ENCODE data around the gene BPHL. TPM values are rescaled to one million over a fixed set of nuclear protein-coding genes. Genes with fewer than 3 reads are reported as not detected.
A peak's percentile ranks its signal among the peaks of the same experiment; 100 is the strongest.

BPHL gene
- total RNA-seq (10 to 100 TPM in 4 of 6 donors, 1 to 10 TPM in 2; 9.0 to 20.7 (median 12.8) TPM), polyA plus RNA-seq (10 to 100 TPM; 19.5 to 22.1 TPM)

DNA sequence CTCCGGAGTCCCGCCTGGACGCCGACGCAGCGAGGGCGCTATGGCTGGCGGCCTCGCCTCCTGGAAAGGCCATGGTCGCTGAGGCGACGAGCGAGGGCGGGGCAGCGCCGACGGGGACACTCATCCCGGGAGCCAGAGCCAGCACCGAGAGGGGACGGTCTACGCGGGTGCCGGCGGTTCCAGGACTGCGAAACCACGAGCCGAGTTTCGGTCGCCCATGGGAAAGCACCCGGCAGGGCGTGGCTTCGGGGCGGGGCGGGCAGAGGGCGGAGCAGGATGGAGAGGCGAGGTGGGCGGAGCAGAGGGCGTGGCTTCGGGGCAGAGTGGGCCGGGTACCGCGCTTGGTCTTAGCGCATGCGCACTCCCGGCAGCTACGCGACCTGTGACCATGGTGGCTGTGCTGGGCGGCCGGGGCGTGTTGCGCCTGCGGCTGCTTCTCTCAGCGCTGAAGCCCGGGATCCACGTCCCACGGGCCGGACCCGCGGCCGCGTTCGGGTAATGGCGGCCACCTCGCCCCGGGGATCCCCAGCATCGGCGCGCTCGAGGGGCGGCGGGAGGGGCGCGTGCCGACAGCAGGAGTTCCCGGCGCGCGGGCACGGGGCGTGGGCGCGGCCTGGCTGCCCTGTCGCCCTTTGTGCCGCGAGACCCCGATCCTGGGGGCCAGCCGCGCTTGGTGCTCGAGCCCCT, at the start of gene BPHL:
BPHL (plus strand) TSS at position 359 of the 687 bp plus-strand sequence; CDS start at position 389, 30 bp downstream.
- Histone ChIP-seq H3K9me3 (no peaks in the 10 kb centered on the region), H3K27ac (peak within 1 kb of the TSS; percentile 78 to 95 (median 86)), H3K4me1 (peaks cover 0 to 14% (median 10%) of the 10 kb centered on the region in 3 donors), H3K36me3 (peaks cover 0 to 7% (median 3%) of the 10 kb centered on the region in 3 donors), H3K27me3 (no peaks in the 10 kb centered on the region), H3K4me3 (peak within 1 kb of the TSS; percentile 52 to 93 (median 72))
- TF ChIP-seq, protein P1, sequence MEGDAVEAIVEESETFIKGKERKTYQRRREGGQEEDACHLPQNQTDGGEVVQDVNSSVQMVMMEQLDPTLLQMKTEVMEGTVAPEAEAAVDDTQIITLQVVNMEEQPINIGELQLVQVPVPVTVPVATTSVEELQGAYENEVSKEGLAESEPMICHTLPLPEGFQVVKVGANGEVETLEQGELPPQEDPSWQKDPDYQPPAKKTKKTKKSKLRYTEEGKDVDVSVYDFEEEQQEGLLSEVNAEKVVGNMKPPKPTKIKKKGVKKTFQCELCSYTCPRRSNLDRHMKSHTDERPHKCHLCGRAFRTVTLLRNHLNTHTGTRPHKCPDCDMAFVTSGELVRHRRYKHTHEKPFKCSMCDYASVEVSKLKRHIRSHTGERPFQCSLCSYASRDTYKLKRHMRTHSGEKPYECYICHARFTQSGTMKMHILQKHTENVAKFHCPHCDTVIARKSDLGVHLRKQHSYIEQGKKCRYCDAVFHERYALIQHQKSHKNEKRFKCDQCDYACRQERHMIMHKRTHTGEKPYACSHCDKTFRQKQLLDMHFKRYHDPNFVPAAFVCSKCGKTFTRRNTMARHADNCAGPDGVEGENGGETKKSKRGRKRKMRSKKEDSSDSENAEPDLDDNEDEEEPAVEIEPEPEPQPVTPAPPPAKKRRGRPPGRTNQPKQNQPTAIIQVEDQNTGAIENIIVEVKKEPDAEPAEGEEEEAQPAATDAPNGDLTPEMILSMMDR (IDR thresholded peaks at IDR 0.05), result no peak
- peak; percentile 96 to 100 (median 99) for DNase-seq
- ATAC-seq, result peak; percentile 96 to 99 (median 98)
- 0 to 1% methylated on average over 68 to 89 of the region's 89 CpGs for WGBS, 2 donors
- intact Hi-C loops (cut with DNase I), result no loop called here
- FAIRE-seq, result no peak

DNA sequence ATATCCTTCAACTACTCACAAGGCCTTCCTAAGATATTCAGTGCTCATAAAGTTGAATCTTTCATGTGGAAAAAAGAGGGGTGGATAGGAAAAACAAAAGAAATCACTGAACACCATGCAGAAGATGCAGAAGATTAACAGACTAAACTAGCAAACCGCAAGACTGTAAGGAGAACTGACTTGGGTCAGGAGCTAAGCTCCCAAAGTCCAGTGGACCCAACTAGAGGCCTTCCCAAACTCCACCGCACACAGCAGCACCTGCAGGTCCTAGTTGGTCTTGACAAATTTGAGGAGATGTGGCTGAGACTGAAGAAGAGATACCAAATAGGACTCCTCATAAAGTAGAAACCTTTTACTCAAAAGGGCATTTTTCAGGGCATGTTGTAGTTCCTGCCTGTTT, 46.9 kb upstream of the BPHL start:
- H3K4me1 ChIP-seq, result peaks cover 17 to 36% (median 25%) of the 10 kb centered on the region in 3 donors
- no peaks in the 10 kb centered on the region for H3K36me3 ChIP-seq
- WGBS, 2 donors, result 84 to 85% methylated on average over 2 of the region's 2 CpGs
- H3K4me3 ChIP-seq, result no peak overlapping the region
- H3K27ac ChIP-seq, result no peak overlapping the region
- H3K9me3 ChIP-seq, result no peaks in the 10 kb centered on the region
- intact Hi-C loops (cut with DNase I), result no loop called here
- no peak for DNase-seq
- TF ChIP-seq, protein P1 (IDR thresholded peaks at IDR 0.05), result no peak
- H3K27me3 ChIP-seq, result no peaks in the 10 kb centered on the region
- FAIRE-seq, result no peak
- ATAC-seq, result no peak

DNA sequence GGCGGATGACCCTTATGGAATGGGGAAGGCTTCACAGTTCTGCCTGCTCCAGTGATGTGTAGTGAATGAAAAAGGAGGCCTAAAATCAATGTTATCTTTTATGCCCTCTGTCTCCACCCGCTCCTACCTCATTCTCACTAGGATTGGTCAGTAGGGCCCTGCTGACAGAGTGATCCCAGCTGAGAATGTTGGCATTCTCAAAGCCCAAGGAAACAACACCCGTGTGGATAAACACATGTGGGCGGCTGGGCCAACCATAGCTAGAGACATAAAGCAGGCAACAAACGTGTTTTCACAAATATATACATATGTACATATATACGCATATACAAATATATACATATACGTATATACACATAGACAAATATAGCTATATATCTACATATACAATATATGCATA, 45.7 kb upstream of the BPHL start:
- Histone ChIP-seq H3K9me3 (no peaks in the 10 kb centered on the region), H3K4me1 (peaks cover 11 to 31% (median 20%) of the 10 kb centered on the region in 3 donors), H3K27me3 (no peaks in the 10 kb centered on the region), H3K36me3 (peaks cover 0 to 12% (median 3%) of the 10 kb centered on the region in 3 donors), H3K27ac (no peak overlapping the region), H3K4me3 (no peak overlapping the region)
- TF ChIP-seq, protein P1 (IDR thresholded peaks at IDR 0.05), result no peak
- FAIRE-seq (no peak), ATAC-seq (no peak), DNase-seq (no peak)
- 74 to 77% methylated on average over 7 of the region's 7 CpGs for WGBS, 2 donors
- intact Hi-C loops (cut with DNase I), result no loop called here

DNA sequence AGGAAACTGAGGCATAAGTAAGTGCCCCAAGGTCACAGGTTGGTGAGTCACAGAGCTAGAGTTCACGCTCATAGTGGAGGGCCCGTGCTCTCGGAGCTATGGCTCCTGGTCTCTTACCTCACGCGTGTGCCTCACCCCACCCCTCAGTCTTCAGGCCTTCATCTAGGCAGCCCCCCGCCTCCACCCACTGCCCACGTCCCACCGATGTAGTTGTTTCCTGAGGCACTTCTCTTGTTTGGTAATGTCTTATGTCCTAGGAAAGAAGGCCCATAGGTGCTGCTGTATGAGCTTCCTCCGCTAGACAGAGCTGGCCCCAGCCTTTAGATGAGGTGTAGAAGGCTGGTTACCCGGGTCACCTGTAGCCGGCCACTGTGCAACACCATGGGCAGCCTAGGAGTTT, 45.1 kb upstream of the BPHL start:
- Histone ChIP-seq H3K9me3 (no peaks in the 10 kb centered on the region), H3K4me3 (no peak overlapping the region), H3K4me1 (peaks cover 11 to 31% (median 20%) of the 10 kb centered on the region in 3 donors), H3K27ac (no peak overlapping the region), H3K36me3 (peaks cover 3 to 18% (median 6%) of the 10 kb centered on the region in 3 donors), H3K27me3 (no peaks in the 10 kb centered on the region)
- no peak for FAIRE-seq
- ATAC-seq, result no peak
- DNase-seq, result no peak
- 84 to 90% methylated on average over 11 of the region's 11 CpGs for WGBS, 2 donors
- TF ChIP-seq, protein P1 (IDR thresholded peaks at IDR 0.05), result no peak
- intact Hi-C loops (cut with DNase I), result no loop called here

DNA sequence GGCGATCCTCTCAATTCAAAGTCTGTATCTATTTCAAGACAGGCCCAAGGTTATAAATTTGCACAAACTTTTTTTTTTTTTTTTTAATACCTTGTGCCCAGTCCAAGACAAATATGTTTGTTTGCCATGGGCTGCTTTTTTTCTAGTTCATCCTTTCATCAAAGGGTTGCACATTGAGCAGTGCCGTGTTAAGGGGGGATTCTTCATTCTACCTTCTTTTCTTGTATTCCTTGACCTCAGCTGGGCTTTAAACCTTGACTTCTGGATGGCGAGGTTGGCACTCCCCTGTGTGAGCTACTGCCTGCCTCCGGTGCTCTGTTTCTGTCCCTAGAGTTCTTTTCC, 42.8 kb upstream of the BPHL start:
- Histone ChIP-seq H3K4me1 (peaks cover 3 to 18% (median 10%) of the 10 kb centered on the region in 3 donors), H3K27ac (no peak overlapping the region), H3K4me3 (no peak overlapping the region), H3K27me3 (no peaks in the 10 kb centered on the region), H3K9me3 (no peaks in the 10 kb centered on the region), H3K36me3 (peaks cover 7 to 26% (median 9%) of the 10 kb centered on the region in 3 donors)
- 23 to 32% methylated on average over 4 of the region's 4 CpGs for WGBS, 2 donors
- intact Hi-C loops (cut with DNase I), result no loop called here
- TF ChIP-seq, protein P1 (IDR thresholded peaks at IDR 0.05), result no peak
- FAIRE-seq (no peak), DNase-seq (no peak), ATAC-seq (peak in 2 of 4 donors; percentile 35 to 36)
